Liver (tissue), 9 donors: ENCODE measurements around the gene ACTL10. TPM values are rescaled to one million over a fixed set of nuclear protein-coding genes. Genes with fewer than 3 reads are reported as not detected.

Experiments
- DNase-seq: peaks from one replicate; pipeline ENCODE4 v3.0.0-alpha.2; 2017; ENCODE audit warnings: low spot score
- H3K27ac ChIP-seq, 2 donors: one replicate each; pipeline ENCODE4 v1.7.0; 2013; ENCODE audit warnings: inconsistent platforms in 2 of 2, low read length in 2 of 2, control low read depth in 1 of 2, low read depth in 1 of 2, mild to moderate bottlenecking in 1 of 2
- H3K27me3 ChIP-seq, 4 donors: one replicate each; pipeline versions ENCODE4 v1.6.1 to v1.7.0; 2013; ENCODE audit warnings: low read length in 3 of 4, inconsistent platforms in 1 of 4, mild to moderate bottlenecking in 1 of 4, moderate library complexity in 1 of 4; ENCODE audit not compliant: control insufficient read depth in 4 of 4, insufficient read depth in 4 of 4
- H3K36me3 ChIP-seq, 4 donors: one replicate each; pipeline versions ENCODE4 v1.6.1 to v1.7.0; 2013; ENCODE audit warnings: low read length in 3 of 4, mild to moderate bottlenecking in 3 of 4, low read depth in 1 of 4, moderate library complexity in 1 of 4; ENCODE audit not compliant: control insufficient read depth in 4 of 4, insufficient read depth in 3 of 4
- H3K4me1 ChIP-seq, 4 donors: one replicate each; pipeline versions ENCODE4 v1.6.1 to v1.7.0; 2013; ENCODE audit warnings: low read length in 3 of 4, mild to moderate bottlenecking in 3 of 4, moderate library complexity in 1 of 4; ENCODE audit not compliant: control insufficient read depth in 4 of 4, insufficient read depth in 4 of 4
- H3K4me3 ChIP-seq, 3 donors: one replicate each; pipeline versions ENCODE4 v1.6.1 to v1.7.0; 2013; ENCODE audit warnings: low read length in 3 of 3, control low read depth in 1 of 3, low read depth in 1 of 3, mild to moderate bottlenecking in 1 of 3
- H3K9ac ChIP-seq, 2 donors: one replicate each; pipeline ENCODE4 v1.7.0; 2013; ENCODE audit warnings: low read length in 2 of 2, mild to moderate bottlenecking in 2 of 2, moderate library complexity in 2 of 2, control low read depth in 1 of 2, low read depth in 1 of 2
- H3K9me3 ChIP-seq, 4 donors: one replicate each; pipeline versions ENCODE4 v1.6.1 to v1.7.0; 2013; ENCODE audit warnings: low read length in 3 of 4; ENCODE audit not compliant: control insufficient read depth in 4 of 4
- ATF3 ChIP-seq: IDR thresholded peaks from 2 replicates; pipeline ENCODE4 v1.6.1; 2016; ENCODE audit warnings: antibody characterized with exemption
- CTCF ChIP-seq: fragments of 150-350 bp; IDR thresholded peaks from 2 replicates; pipeline ENCODE4 v1.5.1; 2017; ENCODE audit warnings: improper control_type of control experiment, low read depth, low read length; ENCODE audit not compliant: missing input control
- EGR1 ChIP-seq, 2 donors: IDR thresholded peaks; 2 replicates each; pipeline ENCODE4 v1.6.1; 2016 to 2018; ENCODE audit warnings: antibody characterized with exemption in 2 of 2, low read depth in 2 of 2
- FOXA2 ChIP-seq: IDR thresholded peaks from 2 replicates; pipeline ENCODE4 v1.6.1; 2016; ENCODE audit warnings: antibody characterized with exemption
- GABPA ChIP-seq, 2 donors: IDR thresholded peaks in 1 of 2; conservative IDR thresholded peaks in 1 of 2; 2 replicates each; pipeline ENCODE4 v1.6.1; 2016; ENCODE audit warnings: antibody characterized with exemption in 2 of 2, mild to moderate bottlenecking in 1 of 2, moderate library complexity in 1 of 2
- HNF4A ChIP-seq, 2 donors: conservative IDR thresholded peaks; 2 replicates each; pipeline ENCODE4 v1.6.1; 2016; ENCODE audit warnings: antibody characterized with exemption in 2 of 2, mild to moderate bottlenecking in 2 of 2
- HNF4G ChIP-seq: IDR thresholded peaks from 2 replicates; pipeline ENCODE4 v1.6.1; 2016; ENCODE audit warnings: antibody characterized with exemption
- JUND ChIP-seq, 2 donors: IDR thresholded peaks; 2 replicates each; pipeline ENCODE4 v1.6.1; 2016; ENCODE audit warnings: antibody characterized with exemption in 2 of 2
- MAX ChIP-seq: IDR thresholded peaks from 2 replicates; pipeline ENCODE4 v1.6.1; 2016; ENCODE audit warnings: antibody characterized with exemption
- RAD21 ChIP-seq, 2 donors: IDR thresholded peaks; 2 replicates each; pipeline ENCODE4 v1.6.1; 2016; ENCODE audit warnings: antibody characterized with exemption in 2 of 2, mild to moderate bottlenecking in 2 of 2
- REST ChIP-seq: IDR thresholded peaks from 2 replicates; pipeline ENCODE4 v1.6.1; 2016; ENCODE audit warnings: antibody characterized with exemption, mild to moderate bottlenecking
- TAF1 ChIP-seq: conservative IDR thresholded peaks from 2 replicates; pipeline ENCODE4 v1.6.1; 2016; ENCODE audit warnings: antibody characterized with exemption, mild to moderate bottlenecking
- YY1 ChIP-seq: IDR thresholded peaks from 2 replicates; pipeline ENCODE4 v1.6.1; 2016; ENCODE audit warnings: antibody characterized with exemption, mild to moderate bottlenecking
- ZBTB33 ChIP-seq: IDR thresholded peaks from 2 replicates; pipeline ENCODE4 v1.6.1; 2016; ENCODE audit warnings: antibody characterized with exemption
- WGBS: extraction: QIAGEN DNeasy Blood & Tissue Kit; methylation state at CpG from one replicate; pipeline ENCODE4 v1.1.7; 2013; 5-methylcytosine and 5-hydroxymethylcytosine counted together
- polyA plus RNA-seq, 2 donors: library from polyadenylated mRNA; stranded (reverse) in 1 of 2; unstranded in 1 of 2; fragments of 200-250 nt in 1 of 2; fragments of >200 nt in 1 of 2; fragmentation: Nextera tagmentation in 1 of 2; extraction: Ambion mirVana in 1 of 2; gene quantifications; one replicate each; pipeline versions ENCODE4 v1.2.1 to v1.2.3, GENCODE V29; 2013 to 2015
- total RNA-seq, 2 donors: library from RNA; depleted of rRNA; stranded (reverse); fragments of >200 nt; gene quantifications; one replicate each; pipeline ENCODE4 v1.2.3, GENCODE V29; 2014
- donor health status: healthy.
- donor health status: healthy.
- donor health status: healthy.
- donor health status: healthy.
- donor health status: healthy.

Gene ACTL10
- total and polyA plus RNA-seq, 4 donors, result 0.10 to 0.50 (median 0.35) TPM

GRCh38 chr20:33624399-33624798 lies 42.3 kb upstream of the ACTL10 start:
- 94% methylated on average over 3 of the region's 3 CpGs for WGBS
- DNase-seq, result no peak
- H3K9me3 ChIP-seq, result no peaks in the 10 kb centered on the region

More at GRCh38 chr20:33624399-33624798, 42.3 kb upstream of the ACTL10 start:
- no peaks in the 10 kb centered on the region for H3K27me3 ChIP-seq
- H3K9ac ChIP-seq, result no peak overlapping the region
- no peaks in the 10 kb centered on the region for H3K4me1 ChIP-seq
- H3K4me3 ChIP-seq, result no peak overlapping the region
- H3K36me3 ChIP-seq, result peaks cover 2 to 47% (median 13%) of the 10 kb centered on the region in 4 donors
- H3K27ac ChIP-seq, result no peak overlapping the region
- TF ChIP-seq JUND (IDR thresholded peaks at IDR 0.05) (no peak), CTCF (no peak), EGR1 (IDR thresholded peaks at IDR 0.05; ENCODE audit: low read depth in 2 of 2) (no peak), ZBTB33 (no peak), TAF1 (no peak), HNF4G (no peak), FOXA2 (no peak), MAX (no peak), GABPA (IDR thresholded peaks at IDR 0.05 in 1 of 2, conservative IDR thresholded peaks at IDR 0.05 in 1 of 2) (no peak), ATF3 (no peak), YY1 (no peak), RAD21 (IDR thresholded peaks at IDR 0.05) (no peak), HNF4A (conservative IDR thresholded peaks at IDR 0.05) (no peak), REST (no peak)
